IMR-90 (cell line): ENCODE data around the gene TBC1D22A. TPM values are rescaled to one million over a fixed set of nuclear protein-coding genes. Genes with fewer than 3 reads are reported as not detected.

Experiments used
- ATAC-seq: fragments of 200-7000 bp; cut with Tn5 transposase; 2 replicates; pipeline ENCODE4 v1.9.1; 2020; ENCODE audit warnings: low read depth, mild to moderate bottlenecking, moderate library complexity
- BruUV-seq: library from RNA; stranded (reverse); fragments of 400-500 nt; replicated peaks from 2 replicates; lab custom pipeline; 2021; lab: Mats Ljungman, UMichigan
- CTCF ChIA-PET: fragments of 300-600 bp; formaldehyde crosslinking; extraction: SDS; loops from one replicate; lab custom pipeline; 2021; ENCODE audit warnings: antibody characterized with exemption; lab: Yijun Ruan, JAX
- POLR2A ChIA-PET: fragments of 300-600 bp; sonication (Branson Sonifier 250); formaldehyde crosslinking; loops from one replicate; lab custom pipeline; 2022; ENCODE audit warnings: antibody characterized with exemption; ENCODE audit not compliant: unreplicated experiment; lab: Charles Lee
- DNase-seq: peaks from one replicate; pipeline ENCODE4 v3.0.0; 2013
- H2AFZ ChIP-seq: replicated peaks from 2 replicates; pipeline ENCODE3; 2013; ENCODE audit warnings: low read length, mild to moderate bottlenecking; ENCODE audit not compliant: poor library complexity
- H2AK5ac ChIP-seq: 2 replicates; pipeline ENCODE4 v1.6.1; 2013; ENCODE audit warnings: low read depth, low read length, inconsistent platforms
- H2AK9ac ChIP-seq: replicated peaks from 2 replicates; pipeline ENCODE3; 2013; ENCODE audit warnings: mild to moderate bottlenecking, low read depth, low read length, moderate library complexity; ENCODE audit not compliant: poor library complexity
- H2BK120ac ChIP-seq: 2 replicates; pipeline ENCODE4 v1.6.1; 2013; ENCODE audit warnings: low read depth, low read length, inconsistent platforms
- H2BK15ac ChIP-seq: 3 replicates; pipeline ENCODE4 v1.6.1; 2013; ENCODE audit warnings: low read depth, low read length, inconsistent platforms
- H2BK20ac ChIP-seq: 2 replicates; pipeline ENCODE4 v1.6.1; 2013; ENCODE audit warnings: low read depth, mild to moderate bottlenecking, inconsistent platforms, low read length, moderate library complexity
- H2BK5ac ChIP-seq: 2 replicates; pipeline ENCODE4 v1.6.1; 2013; ENCODE audit warnings: mild to moderate bottlenecking, low read depth, low read length, inconsistent platforms; ENCODE audit not compliant: poor library complexity, severe bottlenecking
- H3K14ac ChIP-seq: replicated peaks from 2 replicates; pipeline ENCODE4 v1.6.1; 2013; ENCODE audit warnings: low read depth, low read length, inconsistent platforms
- H3K18ac ChIP-seq: 2 replicates; pipeline ENCODE4 v1.6.1; 2013; ENCODE audit warnings: low read depth, low read length, control low read depth
- H3K23ac ChIP-seq: 2 replicates; pipeline ENCODE4 v1.6.1; 2013; ENCODE audit warnings: low read depth, low read length, inconsistent platforms
- H3K27ac ChIP-seq: 2 replicates; pipeline ENCODE4 v1.5.1; 2013; ENCODE audit warnings: mild to moderate bottlenecking, control low read depth, low read length; ENCODE audit not compliant: insufficient read depth
- H3K27me3 ChIP-seq: 2 replicates; pipeline ENCODE4 v1.6.1; 2013; ENCODE audit warnings: low read length; ENCODE audit not compliant: control insufficient read depth, insufficient read depth
- H3K36me3 ChIP-seq: 2 replicates; pipeline ENCODE4 v1.6.1; 2013; ENCODE audit warnings: low read length, mixed read lengths; ENCODE audit not compliant: control insufficient read depth, insufficient read depth
- H3K4ac ChIP-seq: 2 replicates; pipeline ENCODE4 v1.6.1; 2013; ENCODE audit warnings: low read depth, low read length, inconsistent platforms
- H3K4me1 ChIP-seq: 2 replicates; pipeline ENCODE4 v1.6.1; 2013; ENCODE audit warnings: low read length, mixed read lengths; ENCODE audit not compliant: control insufficient read depth, insufficient read depth
- H3K4me2 ChIP-seq: 2 replicates; pipeline ENCODE4 v1.6.1; 2013; ENCODE audit warnings: low read depth, mild to moderate bottlenecking, control low read depth, low read length, moderate library complexity
- H3K4me3 ChIP-seq: 2 replicates; pipeline ENCODE4 v1.5.1; 2013; ENCODE audit warnings: low read depth, mild to moderate bottlenecking, control low read depth, low read length, moderate library complexity; ENCODE audit not compliant: insufficient read depth
- H3K56ac ChIP-seq: 2 replicates; pipeline ENCODE4 v1.6.1; 2013; ENCODE audit warnings: low read length, inconsistent platforms; ENCODE audit not compliant: insufficient read depth; ENCODE audit errors: extremely low read depth
- H3K79me1 ChIP-seq, 2 experiments: 2 replicates each; pipeline ENCODE4 v1.6.1; 2013; ENCODE audit warnings: low read length in 2 of 2, inconsistent platforms in 1 of 2, low read depth in 1 of 2
- H3K9ac ChIP-seq: 2 replicates; pipeline ENCODE4 v1.6.1; 2013; ENCODE audit warnings: low read depth, low read length, control low read depth
- H3K9me1 ChIP-seq: 2 replicates; pipeline ENCODE4 v1.6.1; 2013; ENCODE audit warnings: low read length, inconsistent platforms; ENCODE audit not compliant: insufficient read depth
- H3K9me3 ChIP-seq: 2 replicates; pipeline ENCODE4 v1.6.1; 2013; ENCODE audit warnings: low read length; ENCODE audit not compliant: control insufficient read depth, insufficient read depth
- H4K20me1 ChIP-seq: 2 replicates; pipeline ENCODE4 v1.6.1; 2013; ENCODE audit warnings: low read length, inconsistent platforms; ENCODE audit not compliant: insufficient read depth
- H4K5ac ChIP-seq: 2 replicates; pipeline ENCODE4 v1.6.1; 2013; ENCODE audit warnings: mild to moderate bottlenecking, low read depth, low read length, control low read depth
- H4K8ac ChIP-seq, 2 experiments: 2 replicates each; pipeline ENCODE4 v1.6.1; 2013; ENCODE audit warnings: low read depth in 2 of 2, low read length in 2 of 2, control low read depth in 1 of 2, inconsistent platforms in 1 of 2
- H4K91ac ChIP-seq: 2 replicates; pipeline ENCODE4 v1.6.1; 2013; ENCODE audit warnings: low read depth, low read length, inconsistent platforms; ENCODE audit not compliant: insufficient read depth
- BHLHE40 ChIP-seq: fragments of 150-350 bp; IDR thresholded peaks from 2 replicates; pipeline ENCODE4 v1.6.1; 2016; ENCODE audit warnings: mild to moderate bottlenecking, low read depth, low read length
- CHD1 ChIP-seq: IDR thresholded peaks from 2 replicates; pipeline ENCODE4 v1.6.1; 2012; ENCODE audit warnings: low read depth, low read length, improper control_type of control experiment
- FOS ChIP-seq: fragments of 150-350 bp; IDR thresholded peaks from 2 replicates; pipeline ENCODE4 v1.6.1; 2016; ENCODE audit warnings: low read depth, low read length
- MAFK ChIP-seq: IDR thresholded peaks from 2 replicates; pipeline ENCODE4 v1.6.1; 2012; ENCODE audit warnings: low read depth, low read length, improper control_type of control experiment
- MAZ ChIP-seq: IDR thresholded peaks from 2 replicates; pipeline ENCODE4 v1.6.1; 2012; ENCODE audit warnings: low read depth, mild to moderate bottlenecking, low read length, improper control_type of control experiment, moderate library complexity, borderline replicate concordance
- MXI1 ChIP-seq: IDR thresholded peaks from 2 replicates; pipeline ENCODE4 v1.6.1; 2012; ENCODE audit warnings: low read depth, mild to moderate bottlenecking, low read length, moderate library complexity, borderline replicate concordance
- RAD21 ChIP-seq: IDR thresholded peaks from 2 replicates; pipeline ENCODE4 v1.6.1; 2012; ENCODE audit warnings: low read length, improper control_type of control experiment
- RFX5 ChIP-seq: IDR thresholded peaks from 2 replicates; pipeline ENCODE4 v1.8.0; 2012; ENCODE audit warnings: low read depth, mild to moderate bottlenecking, low read length, moderate library complexity
- SMC3 ChIP-seq: fragments of 150-350 bp; IDR thresholded peaks from 2 replicates; pipeline ENCODE4 v1.6.1; 2016; ENCODE audit warnings: low read depth, mild to moderate bottlenecking, antibody characterized with exemption, low read length, moderate library complexity
- whole genome bisulfite sequencing, 2 experiments: methylation state at CpG; one replicate each; pipeline versions ENCODE4 v1.1.5 to v1.1.7; 2013; ENCODE audit warnings: missing lambda C conversion rate in 2 of 2; ENCODE audit not compliant: insufficient read length in 1 of 2; ENCODE audit errors: extremely low coverage in 2 of 2; 5-methylcytosine and 5-hydroxymethylcytosine counted together
- dilution Hi-C: fragments of 300-500 bp; cut with HindIII; formaldehyde crosslinking; loops from one replicate; pipeline ENCODE4 v1.14.3; 2018; ENCODE audit warnings: low sequenced_read_pairs; ENCODE audit not compliant: unreplicated experiment
- in situ Hi-C: fragments of 300-500 bp; cut with MboI; formaldehyde crosslinking; loops from 3 replicates; pipeline ENCODE4 v1.14.3; 2019; ENCODE audit warnings: low sequenced_read_pairs, inconsistent platforms, mixed read lengths
- intact Hi-C: fragments of 100-400 bp; cut with micrococcal nuclease; formaldehyde crosslinking; loops from 2 replicates; pipeline ENCODE4 v1.10.0; 2022
- polyA plus RNA-seq, 3 experiments: library from polyadenylated mRNA; depleted of rRNA; stranded (reverse); fragments of >200 nt; gene quantifications; 2 replicates each; pipeline ENCODE4 v1.2.3, GENCODE V29; 2012; ENCODE audit warnings: low replicate concordance in 1 of 3
- total RNA-seq: library from RNA; depleted of rRNA; stranded (reverse); fragments of >200 nt; gene quantifications from 2 replicates; pipeline ENCODE4 v1.2.3, GENCODE V29; 2012

Gene TBC1D22A
- total and polyA plus RNA-seq, 2 of the 4 experiments (the other 2 are of a cell fraction) = 9.0 to 16.7 TPM

DNA sequence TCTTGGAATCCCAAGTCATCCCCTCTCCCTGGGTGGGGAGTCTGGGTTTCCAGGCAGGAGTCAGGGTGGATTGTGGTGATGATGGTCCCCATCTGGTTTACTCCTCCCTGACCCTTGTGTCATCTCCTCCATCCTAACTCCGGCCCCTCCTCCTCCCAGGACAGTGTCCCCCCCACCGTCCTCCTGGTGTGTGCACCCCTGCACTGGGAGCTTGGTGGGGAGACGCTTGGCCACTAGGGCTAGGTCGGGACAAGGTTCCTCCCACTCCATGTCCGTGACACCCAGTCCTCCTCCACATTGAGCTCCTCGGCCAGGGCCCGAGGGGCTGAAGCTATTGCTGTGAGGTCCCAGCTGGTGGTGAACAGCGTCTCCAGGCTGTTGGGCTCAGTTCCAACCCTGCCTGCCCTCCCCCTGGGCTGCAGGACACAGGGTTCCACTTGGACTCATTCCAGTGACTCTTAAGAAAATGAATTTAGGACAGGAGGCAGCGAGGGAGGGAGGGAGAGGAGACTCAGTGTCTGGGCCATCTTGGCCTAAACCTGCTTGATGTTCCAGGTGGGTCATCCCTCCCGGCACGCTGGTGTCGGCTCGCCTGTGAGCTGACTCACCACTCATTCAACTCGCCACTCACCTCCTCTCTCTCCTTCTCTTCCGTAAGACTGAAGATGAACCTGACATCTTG lies 433.2 kb downstream of the TBC1D22A start:
- Histone ChIP-seq H3K18ac (no peak overlapping the region), H3K9me1 (peaks cover 5% of the 10 kb centered on the region; the same call in 1 of the 2 replicates), H3K14ac (no peak overlapping the region), H3K4me2 (no peak overlapping the region), H2BK20ac (no peak overlapping the region), H3K9me3 (no peaks in the 10 kb centered on the region), H3K4ac (no peak overlapping the region), H2BK5ac (no peak overlapping the region), H3K36me3 (no peaks in the 10 kb centered on the region), H4K5ac (no peak overlapping the region), H3K4me3 (no peak overlapping the region), H2BK15ac (no peak overlapping the region), H3K79me1 (no peaks in the 10 kb centered on the region), H3K27ac (no peak overlapping the region), H4K20me1 (no peaks in the 10 kb centered on the region), H4K8ac (no peak overlapping the region), H3K4me1 (no peaks in the 10 kb centered on the region), H2AK9ac (peak overlapping the region; percentile 61), H2AK5ac (no peak overlapping the region), H2AFZ (peak overlapping the region; percentile 11), H3K23ac (no peak overlapping the region), H2BK120ac (no peak overlapping the region), H4K91ac (no peak overlapping the region), H3K56ac (no peak overlapping the region), H3K9ac (no peak overlapping the region), H3K27me3 (peaks cover 7% of the 10 kb centered on the region; the same call in 1 of the 2 replicates)
- DNase-seq (no peak), ATAC-seq (0 out of 2 replicates have a peak, but pooled peaks have one; percentile 10)
- POLR2A ChIA-PET = no interaction called here
- TF ChIP-seq CHD1 (no peak), MAFK (no peak), BHLHE40 (no peak), FOS (no peak), MAZ (no peak), RFX5 (no peak), RAD21 (no peak), SMC3 (no peak), MXI1 (no peak)
- CTCF ChIA-PET = no interaction called here
- in situ Hi-C loops (no loop called here), intact Hi-C loops (no loop called here), dilution Hi-C loops (no loop called here)
- BruUV-seq = no TSS peak
- 0% methylated on average over 1 of the region's 15 CpGs; no CpG with 5 or more reads in 1 of the 2 experiments for WGBS, 2 experiments
